ENCODE data around the gene DOK7.

The DOK7 gene

GRCh38 chr4:3492741-3493719 is 29.9 kb downstream of the DOK7 start:
- FAIRE-seq = no peak

GRCh38 chr4:3493720-3494461 is 30.8 kb downstream of the DOK7 start:
- no peak for FAIRE-seq

GRCh38 chr4:3494462-3494871 is 31.4 kb downstream of the DOK7 start:
- no peak for FAIRE-seq

DNA sequence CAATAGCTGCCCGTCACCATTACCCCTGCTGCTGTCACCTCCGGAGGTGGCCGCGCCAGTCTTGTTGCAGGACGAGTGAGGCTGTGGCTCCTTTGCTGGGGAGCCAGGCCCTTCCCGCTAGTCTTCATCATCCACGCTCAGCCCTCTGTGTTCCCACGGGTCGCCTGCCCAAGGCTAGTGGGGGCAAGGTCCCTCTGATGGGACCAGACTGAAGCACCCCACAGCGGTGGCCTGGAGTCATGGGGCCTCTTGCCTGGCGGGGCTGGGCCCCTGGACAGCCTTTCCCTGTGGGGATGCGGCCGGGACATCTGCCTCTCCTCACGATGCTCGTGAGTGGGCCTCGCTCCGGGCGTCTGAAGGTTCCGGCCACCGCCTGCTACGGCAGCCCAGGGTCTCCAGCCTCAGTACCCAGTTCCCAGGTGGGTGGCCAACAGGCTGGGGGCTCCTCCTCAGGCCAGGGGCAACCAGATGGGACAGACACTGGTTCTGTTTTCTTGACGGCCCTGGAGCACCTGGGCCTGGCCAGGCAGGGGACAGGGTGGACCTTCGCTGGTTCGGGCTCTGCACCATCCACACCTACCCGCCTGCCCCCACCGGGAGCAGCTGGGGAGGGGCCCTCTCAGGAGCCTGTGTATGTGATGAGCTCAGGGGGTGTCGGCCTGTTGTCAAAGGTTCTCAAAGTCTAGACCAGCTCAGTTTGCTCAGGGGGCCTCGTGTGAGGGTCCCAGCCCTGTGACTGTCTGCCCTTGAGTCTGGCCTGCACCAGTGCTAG is 32.3 kb downstream of the DOK7 start:
- no peak for FAIRE-seq

DNA sequence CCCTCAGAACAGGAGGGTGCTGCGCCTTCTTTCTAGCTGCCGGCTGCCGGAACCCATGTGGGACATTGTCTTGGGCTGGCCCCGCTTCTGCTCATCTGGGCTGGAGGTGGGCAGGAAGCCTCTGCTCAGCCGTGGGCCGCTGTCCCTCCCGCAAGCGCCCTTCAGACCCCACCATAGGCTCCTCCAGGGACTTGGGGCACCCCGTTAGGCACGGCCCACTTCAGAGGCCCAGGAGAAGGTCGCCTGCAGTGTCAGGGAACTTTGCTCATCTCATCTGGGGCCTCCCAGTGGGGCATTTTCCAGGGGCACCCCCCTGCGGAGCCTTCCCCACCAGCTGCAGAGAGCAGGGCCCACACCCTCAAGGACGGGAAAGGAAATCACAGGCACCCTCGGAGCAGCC is 32.9 kb downstream of the DOK7 start:
- no peak for FAIRE-seq

GRCh38 chr4:3497095-3497494 is 34.0 kb downstream of the DOK7 start:
- no peak for FAIRE-seq

DNA sequence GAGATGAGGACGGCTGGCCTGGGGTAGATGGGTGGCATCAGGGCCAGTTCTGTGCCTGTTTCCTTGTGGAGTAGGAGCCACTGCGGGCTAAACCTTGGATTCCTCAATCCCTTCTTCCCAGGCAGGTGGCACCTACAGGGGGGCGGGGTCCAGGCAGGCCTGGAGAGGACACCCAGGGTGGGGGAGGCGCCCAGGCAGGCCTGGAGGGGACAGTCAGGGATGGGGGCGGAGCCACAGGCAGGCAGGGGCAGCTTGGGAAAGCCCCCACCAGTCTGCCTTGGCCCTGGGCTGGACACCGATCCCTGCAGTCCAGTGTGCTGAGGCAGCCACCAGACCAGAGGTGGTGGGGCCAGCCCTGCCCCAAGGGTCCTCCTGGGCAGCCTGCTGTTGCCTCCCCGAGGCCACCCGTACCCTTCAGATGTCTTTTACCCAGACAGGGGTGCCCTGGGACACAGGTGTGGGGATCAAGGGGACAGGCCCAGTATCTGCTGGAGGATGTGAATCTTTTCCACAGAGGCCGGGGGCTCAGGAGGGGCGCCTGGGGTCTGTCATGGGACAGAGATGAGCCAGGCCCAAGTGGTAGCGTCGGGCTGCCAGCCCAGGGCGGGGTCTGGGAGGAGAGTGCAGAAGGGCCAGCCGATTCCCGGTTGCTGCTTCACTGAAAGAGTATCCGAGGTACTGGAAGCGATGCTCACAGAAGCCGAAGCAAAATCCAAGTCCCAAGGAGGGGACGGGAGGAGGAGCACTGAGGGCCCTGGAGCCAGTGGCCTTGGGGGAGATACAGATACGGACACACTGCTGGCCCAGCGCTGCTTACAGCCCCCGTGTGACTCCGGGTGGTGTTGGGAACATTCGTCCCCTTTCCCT is 34.6 kb downstream of the DOK7 start:
- no peak for FAIRE-seq

- no peak for FAIRE-seq
These were observed 35.3 kb downstream of the DOK7 start for GRCh38 chr4:3498407-3498806.

- FAIRE-seq = no peak
These were observed 35.9 kb downstream of the DOK7 start for GRCh38 chr4:3498901-3499510.

DNA sequence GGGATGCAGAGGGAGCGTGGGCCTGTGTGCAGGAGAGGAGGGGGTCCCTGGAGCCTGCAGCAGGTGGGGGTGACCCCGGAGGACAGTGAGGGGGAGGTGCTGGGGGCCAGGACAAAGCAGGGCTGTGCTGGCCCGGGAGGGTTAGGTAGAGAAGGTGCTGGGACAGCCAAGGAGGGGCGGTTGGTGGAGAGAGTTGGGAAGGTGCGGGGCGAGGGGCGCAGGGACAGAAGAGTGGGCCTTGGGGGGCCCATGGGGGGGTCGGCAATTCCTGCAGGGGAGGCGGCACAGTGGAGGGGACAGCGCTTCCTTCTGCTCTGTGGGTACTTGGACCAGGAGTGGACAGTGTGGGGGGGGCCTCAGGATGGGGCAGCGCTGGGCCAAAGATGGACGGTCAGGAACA is 36.6 kb downstream of the DOK7 start:
- FAIRE-seq = no peak

GRCh38 chr4:3500111-3500510 is 37.0 kb downstream of the DOK7 start:
- no peak for FAIRE-seq

GRCh38 chr4:3500634-3501101 is 37.6 kb downstream of the DOK7 start:
- no peak for FAIRE-seq

DNA sequence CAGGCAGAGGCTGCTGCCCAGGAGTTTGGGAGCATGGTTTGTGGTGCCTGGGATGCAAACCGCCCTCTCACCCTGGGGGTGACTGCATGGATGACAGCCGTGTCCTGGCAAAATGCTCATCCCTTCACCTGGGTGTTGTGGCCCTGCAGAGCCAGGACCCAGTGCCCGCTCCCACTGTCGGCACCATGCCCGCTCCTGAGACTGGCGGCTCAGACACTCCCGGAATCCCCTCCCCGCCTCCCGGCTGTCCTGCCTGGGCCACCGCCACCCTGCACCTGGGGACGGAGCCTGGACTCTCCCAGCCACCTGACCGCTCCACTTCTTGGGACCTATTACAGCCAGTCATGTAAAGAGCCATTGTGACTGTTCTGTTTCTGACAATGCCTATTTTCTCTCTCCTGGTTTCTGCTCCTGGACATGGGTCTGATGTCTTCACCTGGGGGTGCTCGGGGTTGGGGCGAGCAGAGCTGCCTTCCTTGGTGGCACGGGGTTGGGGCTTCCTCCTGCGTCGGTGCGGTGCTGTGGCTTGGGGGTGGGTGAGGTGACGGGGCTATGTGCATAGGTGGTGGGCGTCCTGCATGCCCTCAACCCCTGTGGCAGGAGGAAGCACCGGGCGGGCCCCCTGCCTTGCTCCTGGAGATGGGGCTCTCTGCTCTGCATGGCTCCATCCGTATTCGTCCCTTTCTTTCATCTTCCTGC is 38.2 kb downstream of the DOK7 start:
- FAIRE-seq = no peak

DNA sequence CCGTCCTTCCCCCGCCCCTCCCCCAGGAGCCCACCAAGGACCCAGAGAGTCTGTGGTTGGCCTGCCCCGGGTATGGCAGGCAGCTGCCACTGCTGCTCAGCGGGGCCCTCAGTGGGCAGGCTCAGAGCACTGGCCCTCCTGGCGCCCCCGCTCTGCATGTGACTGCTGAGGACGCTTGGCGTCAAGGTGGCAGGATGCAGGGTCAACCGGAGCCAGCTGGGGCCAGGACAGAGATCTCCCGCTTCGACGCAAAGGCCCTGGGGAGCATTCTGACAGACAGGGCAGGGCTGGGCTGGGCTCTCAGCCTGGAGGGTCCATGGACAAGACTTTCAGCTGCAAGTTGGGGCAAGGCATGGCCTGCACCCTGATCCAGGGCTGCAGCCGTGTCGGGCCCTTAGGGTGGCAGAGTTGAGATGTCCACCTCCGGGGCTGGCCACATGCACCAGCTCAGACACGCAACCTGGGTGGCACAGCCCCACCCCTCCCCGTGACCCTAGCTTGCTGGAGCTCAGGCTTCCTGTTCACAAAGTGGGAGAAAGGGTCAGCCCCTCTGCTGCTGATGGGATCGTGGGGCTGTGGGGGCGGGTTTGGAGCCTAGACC is 38.8 kb downstream of the DOK7 start:
- no peak for FAIRE-seq

- no peak for FAIRE-seq
These were observed 40.1 kb downstream of the DOK7 start for GRCh38 chr4:3502941-3503936.

GRCh38 chr4:3505231-3505630 is 42.1 kb downstream of the DOK7 start:
- FAIRE-seq = no peak

DNA sequence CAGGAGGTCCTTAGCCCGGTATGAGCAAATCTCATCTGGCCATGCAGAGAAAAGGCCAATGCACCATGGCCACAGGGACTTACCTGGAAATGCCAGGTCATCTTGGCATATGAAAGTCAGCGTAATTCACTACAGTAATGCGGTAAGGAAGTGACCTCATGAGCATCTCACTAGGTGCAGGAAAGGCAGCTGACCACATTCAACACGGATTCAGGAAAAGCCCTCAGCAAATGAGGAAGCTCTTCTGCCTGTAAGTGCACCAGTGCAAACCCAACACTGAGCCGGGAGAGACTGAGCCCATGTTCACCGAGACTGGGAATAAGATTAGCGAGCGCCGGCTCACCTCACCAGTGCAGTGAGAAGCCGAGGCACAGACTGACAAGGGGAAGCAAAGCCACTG is 45.4 kb downstream of the DOK7 start:
- FAIRE-seq = no peak

DNA sequence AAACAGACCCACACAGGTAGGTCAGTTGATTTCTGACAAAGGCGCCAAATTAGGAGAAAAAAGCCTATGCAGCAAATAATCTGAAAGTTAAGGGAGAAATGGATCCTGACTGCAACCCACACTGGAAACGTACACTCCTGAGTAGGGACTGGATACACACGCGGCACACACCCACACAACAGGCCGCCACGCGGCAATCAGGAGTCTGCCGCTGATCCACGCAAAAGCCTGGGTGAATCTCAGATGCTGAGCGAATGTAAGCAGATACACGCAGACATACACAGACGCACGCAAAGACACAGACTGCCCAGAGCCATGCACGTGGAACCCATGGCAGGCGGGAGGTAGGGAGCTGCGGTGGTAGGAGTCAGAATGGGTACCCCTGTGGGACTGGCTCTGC is 47.4 kb downstream of the DOK7 start:
- no peak for FAIRE-seq

GRCh38 chr4:3511187-3511586 is 48.1 kb downstream of the DOK7 start:
- FAIRE-seq = no peak
